ENCODE results near the gene NFATC2. TPM values are rescaled to one million over a fixed set of nuclear protein-coding genes. Genes with fewer than 3 reads are reported as not detected.

Gene NFATC2
- total RNA-seq, 1 donor from 2014 or later = not detected

DNA sequence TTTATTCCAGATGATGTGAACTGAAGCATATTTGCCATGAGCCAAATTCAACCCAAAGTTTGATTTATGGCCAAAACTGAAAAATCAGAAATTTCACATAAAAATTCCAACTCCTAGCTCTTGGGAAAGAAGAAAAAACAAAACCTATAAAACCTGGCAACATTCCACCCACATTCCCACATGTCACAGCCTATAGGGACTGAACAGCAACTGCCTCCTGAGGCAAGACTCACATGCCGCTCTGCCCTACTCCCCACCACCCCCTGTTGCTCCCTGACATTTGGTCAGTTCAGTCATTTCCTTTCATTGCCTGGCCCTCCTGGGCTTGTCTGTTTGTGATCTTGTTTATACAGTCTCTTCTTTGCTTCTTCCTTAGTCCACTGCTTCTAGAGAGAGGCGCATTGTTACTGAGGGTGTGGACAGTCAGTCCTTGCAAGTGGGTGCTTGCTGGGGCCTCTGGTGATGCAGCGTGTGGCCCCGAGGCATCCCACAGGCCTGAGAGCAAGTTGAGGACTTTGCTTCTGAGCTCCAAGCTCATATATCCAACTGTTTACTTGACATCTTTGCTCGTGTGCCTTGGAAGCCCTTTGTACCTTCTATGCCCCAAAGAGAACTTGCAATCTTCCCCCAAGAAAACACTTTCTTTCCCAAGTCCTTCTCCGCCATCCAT lies 31.4 kb downstream of the NFATC2 start:
- Histone ChIP-seq H3K4me3 (ENCODE audit: low read depth, low read length) (no peak overlapping the region), H3K27me3 (ENCODE audit: control insufficient read depth, insufficient read depth, low read length) (peaks cover under 1% of the 10 kb centered on the region), H3K36me3 (ENCODE audit: control insufficient read depth, insufficient read depth, low read length) (no peaks in the 10 kb centered on the region)
- FAIRE-seq (no peak), DNase-seq (ENCODE audit: low read depth) (no peak)
- TF ChIP-seq, protein P1, sequence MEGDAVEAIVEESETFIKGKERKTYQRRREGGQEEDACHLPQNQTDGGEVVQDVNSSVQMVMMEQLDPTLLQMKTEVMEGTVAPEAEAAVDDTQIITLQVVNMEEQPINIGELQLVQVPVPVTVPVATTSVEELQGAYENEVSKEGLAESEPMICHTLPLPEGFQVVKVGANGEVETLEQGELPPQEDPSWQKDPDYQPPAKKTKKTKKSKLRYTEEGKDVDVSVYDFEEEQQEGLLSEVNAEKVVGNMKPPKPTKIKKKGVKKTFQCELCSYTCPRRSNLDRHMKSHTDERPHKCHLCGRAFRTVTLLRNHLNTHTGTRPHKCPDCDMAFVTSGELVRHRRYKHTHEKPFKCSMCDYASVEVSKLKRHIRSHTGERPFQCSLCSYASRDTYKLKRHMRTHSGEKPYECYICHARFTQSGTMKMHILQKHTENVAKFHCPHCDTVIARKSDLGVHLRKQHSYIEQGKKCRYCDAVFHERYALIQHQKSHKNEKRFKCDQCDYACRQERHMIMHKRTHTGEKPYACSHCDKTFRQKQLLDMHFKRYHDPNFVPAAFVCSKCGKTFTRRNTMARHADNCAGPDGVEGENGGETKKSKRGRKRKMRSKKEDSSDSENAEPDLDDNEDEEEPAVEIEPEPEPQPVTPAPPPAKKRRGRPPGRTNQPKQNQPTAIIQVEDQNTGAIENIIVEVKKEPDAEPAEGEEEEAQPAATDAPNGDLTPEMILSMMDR (IDR thresholded peaks at IDR 0.05; ENCODE audit: insufficient read depth, low read length, severe bottlenecking) = no peak

DNA sequence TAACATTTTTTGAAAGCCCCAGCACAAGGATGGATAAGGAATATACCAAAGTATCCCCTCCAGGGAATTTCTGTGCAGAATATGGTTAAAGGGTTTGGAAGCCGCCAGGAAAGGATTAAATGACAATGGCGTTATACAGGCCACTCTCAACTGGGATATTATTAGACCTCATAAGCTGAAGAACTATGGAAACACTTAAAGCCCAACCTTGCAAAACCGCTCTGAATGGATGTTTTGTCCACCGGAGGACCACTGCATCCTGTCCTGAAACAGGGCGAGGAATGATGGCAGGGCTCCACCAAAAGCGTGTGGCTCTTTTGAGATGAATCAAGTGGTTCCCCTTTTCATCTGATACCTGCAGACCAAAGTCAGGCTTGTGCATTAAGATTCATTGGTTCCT lies 32.4 kb downstream of the NFATC2 start:
- H3K36me3 ChIP-seq (ENCODE audit: control insufficient read depth, insufficient read depth, low read length) = no peaks in the 10 kb centered on the region
- TF ChIP-seq, protein P1 (IDR thresholded peaks at IDR 0.05; ENCODE audit: insufficient read depth, low read length, severe bottlenecking) = no peak
- DNase-seq (ENCODE audit: low read depth) (no peak), FAIRE-seq (no peak)
- H3K4me3 ChIP-seq (ENCODE audit: low read depth, low read length) = no peak overlapping the region
- H3K27me3 ChIP-seq (ENCODE audit: control insufficient read depth, insufficient read depth, low read length) = peaks cover 1% of the 10 kb centered on the region

DNA sequence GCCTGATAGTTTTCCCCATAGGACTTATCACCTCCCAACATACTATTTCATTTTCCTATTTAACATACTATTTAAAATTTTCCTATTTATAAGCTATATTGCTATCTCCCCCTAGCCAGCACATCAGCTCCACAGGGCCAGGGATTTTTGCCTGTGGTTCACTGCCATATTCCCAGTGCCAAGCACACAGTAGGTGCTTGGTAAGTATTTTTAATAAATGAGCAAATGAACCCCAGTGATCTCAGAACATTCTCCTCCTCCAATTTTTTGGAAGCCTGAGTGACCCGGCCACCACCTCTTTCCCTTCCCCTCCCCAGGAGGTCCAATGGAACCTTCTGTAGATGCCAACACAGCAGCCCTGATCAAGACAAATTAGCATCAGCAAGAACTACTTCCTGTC lies 33.3 kb downstream of the NFATC2 start:
- TF ChIP-seq, protein P1 (IDR thresholded peaks at IDR 0.05; ENCODE audit: insufficient read depth, low read length, severe bottlenecking) = no peak
- FAIRE-seq = no peak
- Histone ChIP-seq H3K4me3 (ENCODE audit: low read depth, low read length) (no peak overlapping the region), H3K27me3 (ENCODE audit: control insufficient read depth, insufficient read depth, low read length) (peaks cover 1% of the 10 kb centered on the region), H3K36me3 (ENCODE audit: control insufficient read depth, insufficient read depth, low read length) (no peaks in the 10 kb centered on the region)
- DNase-seq (ENCODE audit: low read depth) = no peak

DNA sequence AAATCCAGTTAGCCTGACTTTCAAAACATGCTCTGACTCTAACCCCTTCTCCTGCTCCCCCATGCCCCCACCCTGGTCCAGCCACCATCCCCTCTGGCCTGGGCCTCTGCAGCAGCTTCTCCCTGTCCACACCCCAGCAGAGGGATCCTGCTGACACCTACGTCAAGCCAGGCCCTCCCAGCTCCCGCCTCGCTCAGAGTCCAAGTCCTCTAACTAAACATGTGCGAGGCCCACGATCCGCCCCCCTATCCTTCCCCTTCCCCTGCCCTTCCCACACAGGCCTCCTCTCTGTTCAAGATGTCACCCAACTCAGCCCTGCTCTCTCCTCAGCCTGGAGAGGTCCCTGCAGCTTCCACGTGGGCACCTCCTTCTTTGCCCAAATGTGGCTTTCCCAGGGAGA lies 33.7 kb downstream of the NFATC2 start:
- H3K27me3 ChIP-seq (ENCODE audit: control insufficient read depth, insufficient read depth, low read length) = peaks cover 1% of the 10 kb centered on the region
- H3K4me3 ChIP-seq (ENCODE audit: low read depth, low read length) = no peak overlapping the region
- FAIRE-seq = no peak
- DNase-seq (ENCODE audit: low read depth) = no peak
- TF ChIP-seq, protein P1 (IDR thresholded peaks at IDR 0.05; ENCODE audit: insufficient read depth, low read length, severe bottlenecking) = no peak
- no peaks in the 10 kb centered on the region for H3K36me3 ChIP-seq (ENCODE audit: control insufficient read depth, insufficient read depth, low read length)

DNA sequence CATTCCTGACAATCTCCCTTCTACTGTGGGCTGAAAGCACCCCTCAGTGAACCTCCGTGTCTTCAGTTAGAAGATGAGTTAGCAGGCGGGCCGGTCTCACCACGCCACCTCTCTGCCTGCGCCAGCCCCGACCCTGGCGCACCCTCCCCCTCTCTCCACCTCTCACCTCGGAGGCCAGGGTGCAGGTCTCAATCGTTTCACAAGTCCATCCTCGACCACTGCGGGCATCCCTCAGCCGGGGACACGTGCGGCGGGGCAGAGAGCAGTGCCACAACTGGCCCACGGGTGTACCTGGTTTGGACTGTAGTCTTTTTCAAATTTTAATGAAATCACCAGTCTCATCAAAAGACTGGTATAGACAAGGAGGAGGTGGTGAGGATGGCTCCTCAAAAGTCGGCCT lies 34.4 kb downstream of the NFATC2 start:
- DNase-seq (ENCODE audit: low read depth) (no peak), FAIRE-seq (no peak)
- Histone ChIP-seq H3K27me3 (ENCODE audit: control insufficient read depth, insufficient read depth, low read length) (peaks cover 1% of the 10 kb centered on the region), H3K36me3 (ENCODE audit: control insufficient read depth, insufficient read depth, low read length) (no peaks in the 10 kb centered on the region), H3K4me3 (ENCODE audit: low read depth, low read length) (no peak overlapping the region)
- TF ChIP-seq, protein P1 (IDR thresholded peaks at IDR 0.05; ENCODE audit: insufficient read depth, low read length, severe bottlenecking) = no peak

Measured in bronchial epithelial cell (primary cell).